PFSK-1 (cell line): ENCODE data around the gene SLC34A1.

Source experiments
- POLR2AphosphoS5 ChIP-seq: IDR thresholded peaks from 2 replicates; pipeline ENCODE4 v1.6.1; 2012; ENCODE audit warnings: low read depth, mild to moderate bottlenecking, control low read depth, low read length, moderate library complexity
- TAF1 ChIP-seq: IDR thresholded peaks from 2 replicates; pipeline ENCODE4 v1.6.1; 2012; ENCODE audit warnings: low read length, control low read depth, borderline replicate concordance; ENCODE audit not compliant: insufficient read depth

GRCh38 chr5:177384134-177384533 is at the start of gene SLC34A1:
- TF ChIP-seq TAF1 (no peak), POLR2AphosphoS5 (no peak)
